Right lobe of liver (tissue), 6 donors: Measurements from ENCODE around the gene FOXP1. TPM values are rescaled to one million over a fixed set of nuclear protein-coding genes. Genes with fewer than 3 reads are reported as not detected.

ENCODE experiments used
- ATAC-seq, 4 donors: fragments of 200-7000 bp; cut with Tn5 transposase; one replicate each; pipeline ENCODE4 v1.9.1; 2020; ENCODE audit warnings: mild to moderate bottlenecking in 4 of 4, moderate library complexity in 4 of 4
- DNase-seq, 3 donors: peaks; one replicate each; pipeline ENCODE4 v3.0.0-alpha.2; 2020
- H3K27ac ChIP-seq, 3 donors: fragments of 200-600 bp; one replicate each; pipeline ENCODE4 v1.8.0; 2022
- H3K27me3 ChIP-seq, 2 donors: fragments of 200-600 bp; one replicate each; pipeline ENCODE4 v1.8.0; 2022
- H3K36me3 ChIP-seq, 4 donors: fragments of 200-600 bp; sonication (generic) in 1 of 4; one replicate each; pipeline versions ENCODE4 v1.5.1 to v1.8.0; 2017 to 2022; ENCODE audit warnings: control low read depth in 1 of 4
- H3K4me1 ChIP-seq, 4 donors: fragments of 200-600 bp; sonication (generic) in 1 of 4; one replicate each; pipeline versions ENCODE4 v1.5.1 to v1.8.0; 2017 to 2022; ENCODE audit warnings: control low read depth in 1 of 4
- H3K4me3 ChIP-seq, 3 donors: fragments of 200-600 bp; one replicate each; pipeline ENCODE4 v1.8.0; 2022
- H3K9me3 ChIP-seq, 4 donors: fragments of 200-600 bp; sonication (generic) in 1 of 4; one replicate each; pipeline versions ENCODE4 v1.5.1 to v1.8.0; 2017 to 2022; ENCODE audit warnings: control low read depth in 1 of 4
- CTCF ChIP-seq, 4 donors: fragments of 200-600 bp in 3 of 4; fragments of 450-650 bp in 1 of 4; IDR thresholded peaks; one replicate each; pipeline versions ENCODE4 v1.5.1 to v1.8.0; 2016 to 2022; ENCODE audit warnings: antibody characterized with exemption in 4 of 4, mild to moderate bottlenecking in 2 of 4
- POLR2A ChIP-seq: fragments of 450-650 bp; IDR thresholded peaks from one replicate; pipeline ENCODE4 v1.6.1; 2017; ENCODE audit warnings: antibody characterized with exemption, mild to moderate bottlenecking
- WGBS: methylation state at CpG from one replicate; pipeline ENCODE4 v1.1.6; 2018; ENCODE audit warnings: low coverage, low lambda C conversion rate; ENCODE audit not compliant: insufficient coverage; ENCODE audit errors: missing lambda C conversion rate; 5-methylcytosine and 5-hydroxymethylcytosine counted together
- intact Hi-C, 2 donors: fragments of 100-400 bp; cut with DNase I; formaldehyde crosslinking; loops; one replicate each; pipeline versions ENCODE4 v1.11.2 to v1.14.1; 2022
- total RNA-seq, 6 experiments: library from RNA; depleted of rRNA in 2 of 6; stranded (reverse); fragments of >200 nt in 2 of 6; fragmentation: NEBNext Ultra II Directional in 3 of 6; extraction: Animal tissue kit (Norgen Biotek cat#: 25700) in 3 of 6; gene quantifications; one replicate each; pipeline versions ENCODE4 v1.1.0 to v1.2.4, GENCODE V29; 2016 to 2023
- donor health status: DM: no; HTN: yes; CAD: no.
- donor health status: DM: no; HTN: no; CAD: no.
- donor health status: DM: no; HTN: no; CAD: no.
- donor health status: DM: no; HTN: yes; CAD: no.
- donor health status: DM: no; HTN: yes; CAD: no.

Gene FOXP1
- total RNA-seq, 6 experiments from 2014 or later: 26.7 to 47.7 (median 35.2) TPM

GRCh38 chr3:70926835-70927234 lies 656.7 kb downstream of the FOXP1 start:
- no peak for DNase-seq
- Histone ChIP-seq H3K9me3 (no peaks in the 10 kb centered on the region), H3K4me1 (no peaks in the 10 kb centered on the region), H3K36me3 (no peaks in the 10 kb centered on the region), H3K4me3 (no peak overlapping the region), H3K27me3 (no peaks in the 10 kb centered on the region), H3K27ac (no peak overlapping the region)
- TF ChIP-seq POLR2A (no peak), CTCF (IDR thresholded peaks at IDR 0.05) (no peak)
- ATAC-seq: no peak
- WGBS: 60% methylated on average over 7 of the region's 7 CpGs
- intact Hi-C loops: no loop called here

- TF ChIP-seq CTCF (IDR thresholded peaks at IDR 0.05) (no peak), POLR2A (no peak)
- DNase-seq: no peak
- Histone ChIP-seq H3K4me3 (no peak overlapping the region), H3K9me3 (no peaks in the 10 kb centered on the region), H3K36me3 (no peaks in the 10 kb centered on the region), H3K27me3 (no peaks in the 10 kb centered on the region), H3K4me1 (no peaks in the 10 kb centered on the region), H3K27ac (no peak overlapping the region)
- WGBS: 82% methylated on average over 3 of the region's 3 CpGs
- no peak for ATAC-seq
- intact Hi-C loops: no loop called here
Measured at GRCh38 chr3:70919661-70920060, 663.9 kb downstream of the FOXP1 start.

GRCh38 chr3:70919091-70919490 lies 664.4 kb downstream of the FOXP1 start:
- TF ChIP-seq CTCF (IDR thresholded peaks at IDR 0.05) (no peak), POLR2A (no peak)
- WGBS: 75% methylated on average over 7 of the region's 7 CpGs

GRCh38 chr3:70916375-70917055 lies 667.0 kb downstream of the FOXP1 start:
- TF ChIP-seq CTCF (IDR thresholded peaks at IDR 0.05): no peak
- no peak for TF ChIP-seq POLR2A
- H3K4me1 ChIP-seq: no peaks in the 10 kb centered on the region
- DNase-seq (no peak), ATAC-seq (no peak)
- H3K27ac ChIP-seq: no peak overlapping the region
- no peak overlapping the region for H3K4me3 ChIP-seq
- no peaks in the 10 kb centered on the region for H3K9me3 ChIP-seq
- no peaks in the 10 kb centered on the region for H3K27me3 ChIP-seq
- H3K36me3 ChIP-seq: no peaks in the 10 kb centered on the region
- 53% methylated on average over 4 of the region's 4 CpGs for WGBS
- intact Hi-C loops: no loop called here

More at GRCh38 chr3:70919091-70919490, 664.4 kb downstream of the FOXP1 start:
- H3K36me3 ChIP-seq: no peaks in the 10 kb centered on the region
- no peak overlapping the region for H3K4me3 ChIP-seq
- H3K27ac ChIP-seq: no peak overlapping the region
- no peaks in the 10 kb centered on the region for H3K9me3 ChIP-seq
- H3K4me1 ChIP-seq: no peaks in the 10 kb centered on the region
- DNase-seq (no peak), ATAC-seq (no peak)
- intact Hi-C loops: no loop called here
- H3K27me3 ChIP-seq: no peaks in the 10 kb centered on the region
